ENCODE data around the gene ZNF423.

The ZNF423 gene

GRCh38 chr16:49477250-49477895 is 378.5 kb downstream of the ZNF423 start:
- DNase-seq (ENCODE audit: low read depth, low spot score): no peak

- no peak for DNase-seq (ENCODE audit: low read depth, low spot score)
Measured at GRCh38 chr16:49474741-49475140, 381.2 kb downstream of the ZNF423 start.

DNA sequence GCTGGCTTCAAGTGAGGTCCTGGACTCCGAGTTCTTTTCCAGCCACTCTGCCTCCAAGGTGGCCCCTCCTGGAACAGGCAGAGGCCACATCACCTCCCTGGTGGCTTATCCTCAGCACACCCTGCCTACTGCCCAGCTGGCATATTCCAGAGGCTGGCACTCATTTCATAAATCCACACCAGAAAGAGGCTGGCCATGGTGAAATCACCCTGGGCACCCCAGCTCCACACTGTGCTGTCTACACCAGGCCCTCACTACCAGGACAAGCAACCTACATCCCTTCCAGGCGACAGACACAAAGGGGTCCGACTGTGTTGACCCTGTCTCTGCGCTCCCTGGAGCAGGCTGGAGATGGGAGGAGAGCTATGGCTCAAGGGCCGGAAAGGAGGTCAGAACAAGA is 382.1 kb downstream of the ZNF423 start:
- no peak for DNase-seq (ENCODE audit: low read depth, low spot score)

- no peak for DNase-seq (ENCODE audit: low read depth, low spot score)
Measured at GRCh38 chr16:49473131-49473530, 382.8 kb downstream of the ZNF423 start.

DNA sequence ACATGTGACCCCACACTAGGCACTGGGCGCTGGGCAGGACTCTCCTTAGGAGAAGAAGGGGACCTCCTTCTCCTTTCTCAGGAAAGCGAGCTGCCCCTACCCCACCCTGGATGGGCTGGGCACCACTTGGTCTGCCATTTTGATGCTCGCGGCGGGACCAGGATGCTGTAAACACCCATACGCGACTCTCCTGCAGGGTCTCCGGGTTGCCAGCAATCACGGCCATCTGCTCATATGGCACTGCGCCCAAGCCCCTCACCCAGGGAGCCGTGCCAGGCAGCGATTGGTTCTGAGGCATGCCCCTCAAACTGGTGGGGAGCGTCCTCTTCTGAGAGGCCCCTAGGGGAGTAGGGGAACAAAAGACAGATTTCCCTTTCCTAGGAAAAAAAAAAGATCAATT is 383.3 kb downstream of the ZNF423 start:
- no peak for DNase-seq (ENCODE audit: low read depth, low spot score)

- no peak for DNase-seq (ENCODE audit: low read depth, low spot score)
Measured at GRCh38 chr16:49471038-49471727, 384.7 kb downstream of the ZNF423 start.

GRCh38 chr16:49470513-49470991 is 385.4 kb downstream of the ZNF423 start:
- no peak for DNase-seq (ENCODE audit: low read depth, low spot score)

DNA sequence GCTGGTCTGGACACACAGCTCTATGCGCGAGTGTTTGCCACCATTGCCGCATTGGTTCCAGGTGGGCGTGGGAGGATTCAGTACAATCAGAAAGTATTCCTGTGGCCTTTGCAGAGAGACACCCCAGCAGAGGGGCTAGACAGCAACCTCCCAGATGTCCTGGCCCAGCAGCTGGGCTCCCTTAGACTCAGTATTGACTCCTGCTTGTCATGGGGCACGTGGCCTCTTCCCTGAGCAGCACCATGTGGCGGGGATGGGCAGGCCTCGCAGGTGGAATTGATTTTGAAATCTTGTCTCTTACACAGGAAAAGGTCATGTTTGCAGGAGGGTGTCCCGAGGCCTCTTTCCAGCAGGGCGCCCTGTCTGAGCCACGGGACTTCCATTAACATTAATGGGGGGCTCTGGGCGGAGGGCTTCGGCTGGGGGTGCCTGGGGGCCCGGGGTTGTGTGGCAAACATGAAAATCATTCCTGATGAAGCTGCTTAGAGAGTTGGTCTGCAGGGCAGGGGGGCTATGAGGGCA is 385.9 kb downstream of the ZNF423 start:
- DNase-seq (ENCODE audit: low read depth, low spot score): no peak

- DNase-seq (ENCODE audit: low read depth, low spot score): no peak
Measured at GRCh38 chr16:49469311-49469670, 386.6 kb downstream of the ZNF423 start.

- DNase-seq (ENCODE audit: low read depth, low spot score): no peak
Measured at GRCh38 chr16:49468611-49469310, 387.2 kb downstream of the ZNF423 start.

- no peak for DNase-seq (ENCODE audit: low read depth, low spot score)
Measured at GRCh38 chr16:49467540-49468372, 388.2 kb downstream of the ZNF423 start.

DNA sequence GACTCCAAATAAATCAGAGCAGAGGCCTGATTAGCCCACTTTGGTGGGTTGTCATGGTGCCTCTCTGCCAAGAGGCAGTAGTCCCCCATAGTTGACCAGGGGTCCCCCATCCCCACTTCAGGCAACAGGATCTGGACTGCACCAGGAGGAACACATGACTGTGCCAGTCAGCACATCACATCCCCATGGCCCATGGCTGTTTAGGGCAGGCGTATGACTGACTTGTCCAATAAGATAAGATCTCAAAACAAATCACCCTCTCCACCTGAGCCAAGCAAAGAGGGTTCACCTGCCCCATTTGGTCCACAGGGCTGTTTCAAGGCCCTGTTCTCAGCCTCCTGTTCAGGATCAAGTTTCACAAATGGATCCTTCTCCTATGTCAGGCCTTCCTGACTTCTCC is 389.0 kb downstream of the ZNF423 start:
- no peak for DNase-seq (ENCODE audit: low read depth, low spot score)

GRCh38 chr16:49466529-49466831 is 389.4 kb downstream of the ZNF423 start:
- DNase-seq (ENCODE audit: low read depth, low spot score): no peak

DNA sequence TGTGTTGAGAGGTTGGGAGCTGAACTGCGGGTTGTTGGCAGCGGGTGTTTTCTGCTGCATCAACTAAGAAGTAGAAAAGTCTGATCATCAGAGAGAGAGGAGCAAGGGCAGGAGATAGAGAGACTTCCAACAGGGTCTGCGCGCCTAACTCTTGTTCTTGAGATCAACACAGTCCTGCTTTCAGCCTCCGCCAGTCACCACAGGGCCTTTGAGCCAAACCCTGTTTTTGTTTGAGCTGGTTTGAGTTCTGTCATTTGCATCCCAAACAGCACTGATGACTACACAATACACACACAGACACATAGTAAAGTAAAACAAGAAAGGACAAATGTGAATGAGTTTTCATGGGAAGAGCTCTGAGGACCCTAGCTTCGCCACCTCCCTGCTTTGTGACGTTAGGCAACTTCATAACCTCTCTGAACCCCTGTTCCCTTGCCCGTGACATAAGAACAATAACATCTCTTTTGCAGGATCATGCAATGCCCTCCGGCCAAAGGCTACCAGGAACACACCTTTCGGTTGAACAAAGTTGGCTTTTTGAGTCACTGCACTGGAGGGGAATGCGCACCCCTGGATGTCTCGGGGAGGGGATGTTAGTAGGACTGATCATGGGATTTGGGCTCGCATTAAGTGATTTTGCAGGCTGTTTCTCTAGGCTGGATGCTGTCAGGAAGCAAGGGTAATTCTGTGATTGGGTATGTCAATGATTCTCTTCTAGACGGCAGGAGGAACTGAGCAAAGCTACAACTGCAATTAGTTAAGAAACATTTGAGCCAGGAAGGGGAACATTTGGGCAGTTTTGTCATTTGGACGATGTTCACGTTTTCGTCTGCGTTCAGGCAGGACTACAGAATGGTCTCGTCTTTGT is 390.0 kb downstream of the ZNF423 start:
- no peak for DNase-seq (ENCODE audit: low read depth, low spot score)

GRCh38 chr16:49464877-49465504 is 390.9 kb downstream of the ZNF423 start:
- DNase-seq (ENCODE audit: low read depth, low spot score): peak; percentile 35

- DNase-seq (ENCODE audit: low read depth, low spot score): no peak
Measured at GRCh38 chr16:49464093-49464492, 391.8 kb downstream of the ZNF423 start.

DNA sequence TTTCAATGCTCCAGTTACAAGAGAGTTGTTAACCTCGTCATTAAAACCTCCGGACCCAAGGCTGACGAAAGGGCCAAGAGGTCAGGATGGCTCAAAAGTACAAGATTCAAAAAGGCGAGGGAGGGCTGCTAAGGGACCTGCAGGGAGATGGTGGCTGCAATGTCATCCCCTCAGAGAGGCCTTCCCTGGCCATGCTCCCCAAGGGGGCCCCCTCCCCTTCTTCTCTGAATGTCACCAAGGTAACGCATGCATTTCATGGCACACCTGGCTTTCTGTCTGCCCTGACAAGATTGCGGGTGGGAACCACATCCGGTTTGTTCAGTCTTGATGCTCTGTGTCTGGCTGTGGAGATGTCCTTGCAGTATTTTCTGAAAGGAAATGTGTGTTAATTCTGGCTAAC is 392.4 kb downstream of the ZNF423 start:
- DNase-seq (ENCODE audit: low read depth, low spot score): no peak

GRCh38 chr16:49462989-49463371 is 392.9 kb downstream of the ZNF423 start:
- no peak for DNase-seq (ENCODE audit: low read depth, low spot score)

GRCh38 chr16:49462362-49462988 is 393.4 kb downstream of the ZNF423 start:
- no peak for DNase-seq (ENCODE audit: low read depth, low spot score)

- DNase-seq (ENCODE audit: low read depth, low spot score): no peak
Measured at GRCh38 chr16:49461517-49461951, 394.4 kb downstream of the ZNF423 start.

Measured in iPS DF 19.7 (cell line).